Neural crest cell (in vitro differentiated cells): ENCODE measurements around the gene DAPK1. TPM values are rescaled to one million over a fixed set of nuclear protein-coding genes. Genes with fewer than 3 reads are reported as not detected.

Experiments
- DNase-seq: peaks from one replicate; pipeline ENCODE4 v3.0.0; 2021; ENCODE audit warnings: low read depth, mixed read lengths, low spot score
- H3K27ac Mint-ChIP-seq: one replicate; pipeline ENCODE4 v1.8.0; 2021; ENCODE audit warnings: mild to moderate bottlenecking, mixed read lengths; ENCODE audit not compliant: unreplicated experiment
- H3K27me3 Mint-ChIP-seq: 2 replicates; pipeline ENCODE4 v1.8.0; 2021; ENCODE audit warnings: low read depth, mild to moderate bottlenecking, mixed read lengths
- H3K36me3 Mint-ChIP-seq: 2 replicates; pipeline ENCODE4 v1.8.0; 2021; ENCODE audit warnings: low read depth, mild to moderate bottlenecking, mixed read lengths
- H3K4me1 Mint-ChIP-seq: 2 replicates; pipeline ENCODE4 v1.8.0; 2021; ENCODE audit warnings: mixed read lengths
- H3K4me3 Mint-ChIP-seq: one replicate; pipeline ENCODE4 v1.8.0; 2021; ENCODE audit warnings: mild to moderate bottlenecking, mixed read lengths
- H3K9me3 Mint-ChIP-seq: 2 replicates; pipeline ENCODE4 v1.8.0; 2021; ENCODE audit warnings: mixed read lengths
- CTCF ChIP-seq: fragments of 200-600 bp; sonication (generic); conservative IDR thresholded peaks from 2 replicates; pipeline ENCODE4 v1.5.0; 2021; ENCODE audit warnings: antibody characterized with exemption, mild to moderate bottlenecking
- total RNA-seq: library from RNA; stranded (reverse); gene quantifications from 2 replicates; pipeline ENCODE4 v1.2.1, GENCODE V29; 2021

The DAPK1 gene
- total RNA-seq, 1 donor from 2014 or later, result 62.7 TPM

- H3K4me1 Mint-ChIP-seq, result peaks cover 48% of the 10 kb centered on the region
- H3K9me3 Mint-ChIP-seq, result peaks cover 5% of the 10 kb centered on the region
- peaks cover 36% of the 10 kb centered on the region for H3K36me3 Mint-ChIP-seq
- no peak for DNase-seq
- H3K27me3 Mint-ChIP-seq, result no peaks in the 10 kb centered on the region
- TF ChIP-seq CTCF, result no peak
- no peak overlapping the region for H3K27ac Mint-ChIP-seq
- no peak overlapping the region for H3K4me3 Mint-ChIP-seq
These were observed 115.8 kb downstream of the DAPK1 start for GRCh38 chr9:87613265-87614111.

GRCh38 chr9:87614397-87614796 lies 116.7 kb downstream of the DAPK1 start:
- Mint-ChIP-seq H3K36me3 (peaks cover 41% of the 10 kb centered on the region), H3K27ac (peak overlapping the region; percentile 79), H3K9me3 (peaks cover 8% of the 10 kb centered on the region), H3K4me1 (peaks cover 44% of the 10 kb centered on the region), H3K4me3 (no peak overlapping the region), H3K27me3 (no peaks in the 10 kb centered on the region)
- DNase-seq, result no peak
- no peak for TF ChIP-seq CTCF

GRCh38 chr9:87615136-87615535 lies 117.5 kb downstream of the DAPK1 start:
- Mint-ChIP-seq H3K4me3 (no peak overlapping the region), H3K27me3 (no peaks in the 10 kb centered on the region), H3K9me3 (peaks cover 8% of the 10 kb centered on the region), H3K36me3 (peaks cover 40% of the 10 kb centered on the region), H3K27ac (no peak overlapping the region), H3K4me1 (peaks cover 41% of the 10 kb centered on the region)
- TF ChIP-seq CTCF, result no peak
- no peak for DNase-seq

- no peak overlapping the region for H3K4me3 Mint-ChIP-seq
- H3K27me3 Mint-ChIP-seq, result no peaks in the 10 kb centered on the region
- H3K36me3 Mint-ChIP-seq, result peaks cover 41% of the 10 kb centered on the region
- no peak for TF ChIP-seq CTCF
- no peak for DNase-seq
- peak overlapping the region; percentile 50 for H3K27ac Mint-ChIP-seq
- H3K9me3 Mint-ChIP-seq, result peaks cover 8% of the 10 kb centered on the region
- peaks cover 39% of the 10 kb centered on the region for H3K4me1 Mint-ChIP-seq
These were observed 118.0 kb downstream of the DAPK1 start for GRCh38 chr9:87615547-87616148.

- Mint-ChIP-seq H3K9me3 (peaks cover 8% of the 10 kb centered on the region), H3K4me1 (peaks cover 37% of the 10 kb centered on the region), H3K36me3 (peaks cover 44% of the 10 kb centered on the region), H3K27ac (no peak overlapping the region), H3K27me3 (no peaks in the 10 kb centered on the region), H3K4me3 (no peak overlapping the region)
- no peak for DNase-seq
- TF ChIP-seq CTCF, result no peak
These were observed 120.6 kb downstream of the DAPK1 start for GRCh38 chr9:87618226-87618625.
